HepG2 (cell line): ENCODE measurements around the gene KLC4. TPM values are rescaled to one million over a fixed set of nuclear protein-coding genes. Genes with fewer than 3 reads are reported as not detected.

Experiments used
- ATAC-seq: fragments of 200-7000 bp; cut with Tn5 transposase; 3 replicates; pipeline ENCODE4 v1.9.1; 2020; ENCODE audit warnings: mild to moderate bottlenecking, moderate library complexity
- BruUV-seq: library from RNA; stranded (reverse); fragments of 400-500 nt; replicated peaks from 2 replicates; lab custom pipeline; 2021; lab: Mats Ljungman, UMichigan
- CTCF ChIA-PET: fragments of 300-600 bp; formaldehyde crosslinking; extraction: SDS; loops from one replicate; lab custom pipeline; 2021; ENCODE audit warnings: low total read pairs, inconsistent platforms, low intra/inter-chr PET ratio; lab: Yijun Ruan, JAX
- POLR2A ChIA-PET: fragments of 350-600 bp; sonication (Branson Sonifier 250); formaldehyde crosslinking; loops from one replicate; lab custom pipeline; 2020; ENCODE audit warnings: antibody characterized with exemption, inconsistent platforms; lab: Yijun Ruan, JAX
- DNase-seq: peaks from one replicate; pipeline ENCODE4 v3.0.0-alpha.2; 2015; ENCODE audit warnings: low spot score
- FAIRE-seq: peaks from 3 replicates; lab custom pipeline; 2011; peaks lifted over from hg19 to GRCh38; lab: Jason Lieb, UNC
- H2AFZ ChIP-seq: one replicate; pipeline ENCODE4 v1.6.1; 2011; ENCODE audit warnings: low read length, inconsistent platforms
- H3K27ac ChIP-seq: fragments of 300-600 bp; 3 replicates; pipeline ENCODE4 v1.8.0; 2011; ENCODE audit warnings: mixed run types, mild to moderate bottlenecking, mixed read lengths, low read length, inconsistent platforms; ENCODE audit not compliant: insufficient read depth; ENCODE audit errors: extremely low read length
- H3K27me3 ChIP-seq, 2 experiments: fragments of 200-600 bp in 1 of 2; 2 replicates in 1 of 2; 3 replicates in 1 of 2; pipeline versions ENCODE4 v1.6.0 to v1.8.0; 2011; ENCODE audit warnings: low read length in 2 of 2, mild to moderate bottlenecking in 2 of 2, moderate library complexity in 2 of 2, inconsistent platforms in 1 of 2; ENCODE audit not compliant: insufficient read depth in 2 of 2, control insufficient read depth in 1 of 2
- H3K36me3 ChIP-seq, 2 experiments: fragments of 200-600 bp in 1 of 2; replicated peaks in 1 of 2; 2 replicates in 1 of 2; 3 replicates in 1 of 2; pipeline versions ENCODE4 v1.5.1 to v1.8.0; 2011; ENCODE audit warnings: low read length in 2 of 2, inconsistent platforms in 1 of 2; ENCODE audit not compliant: insufficient read depth in 2 of 2, control insufficient read depth in 1 of 2
- H3K4me1 ChIP-seq: 2 replicates; pipeline ENCODE4 v1.5.1; 2012; ENCODE audit warnings: low read length, inconsistent platforms; ENCODE audit not compliant: insufficient read depth
- H3K4me2 ChIP-seq: 2 replicates; pipeline ENCODE4 v1.6.0; 2011; ENCODE audit warnings: low read depth, low read length, inconsistent platforms
- H3K4me3 ChIP-seq, 3 experiments: fragments of 200-600 bp in 1 of 3; sonication (generic), shearing (Covaris generic) in 1 of 3; replicated peaks in 1 of 3; 2 replicates each; pipeline ENCODE4 v1.5.1; 2011 to 2016; ENCODE audit warnings: low read length in 3 of 3, inconsistent platforms in 2 of 3, low read depth in 2 of 3, mild to moderate bottlenecking in 2 of 3, control low read depth in 1 of 3, mixed read lengths in 1 of 3; ENCODE audit not compliant: insufficient read depth in 1 of 3
- H3K79me2 ChIP-seq: one replicate; pipeline ENCODE4 v1.6.1; 2011; ENCODE audit warnings: low read length, inconsistent platforms; ENCODE audit not compliant: insufficient read depth
- H3K9ac ChIP-seq: 2 replicates; pipeline ENCODE4 v1.6.0; 2011; ENCODE audit warnings: mild to moderate bottlenecking, low read depth, low read length, inconsistent platforms; ENCODE audit not compliant: insufficient read depth
- H3K9me3 ChIP-seq: 2 replicates; pipeline ENCODE4 v1.5.1; 2012; ENCODE audit warnings: mild to moderate bottlenecking, low read length
- H4K20me1 ChIP-seq: 2 replicates; pipeline ENCODE4 v1.6.0; 2011; ENCODE audit warnings: inconsistent platforms, mild to moderate bottlenecking, low read length, moderate library complexity; ENCODE audit not compliant: insufficient read depth
- EED ChIP-seq: sonication (generic); formaldehyde crosslinking; IDR thresholded peaks from 2 replicates; pipeline ENCODE4 v1.5.0; 2020; ENCODE audit warnings: mild to moderate bottlenecking, missing genetic modification reagents
- REST ChIP-seq, 2 experiments: IDR thresholded peaks; 2 replicates each; pipeline ENCODE4 v1.6.1; 2011 to 2012; ENCODE audit warnings: low read length in 2 of 2, borderline replicate concordance in 1 of 2, low read depth in 1 of 2, mild to moderate bottlenecking in 1 of 2, moderate library complexity in 1 of 2
- SAFB2 ChIP-seq: sonication (generic); formaldehyde crosslinking; IDR thresholded peaks from 2 replicates; pipeline ENCODE4 v1.5.1; 2020; ENCODE audit warnings: missing genetic modification reagents, low read depth, mild to moderate bottlenecking, borderline replicate concordance
- SMAD1 ChIP-seq: sonication (generic); formaldehyde crosslinking; IDR thresholded peaks from 2 replicates; pipeline ENCODE4 v1.4.0; 2020; ENCODE audit warnings: missing genetic modification reagents, low read depth, mild to moderate bottlenecking, borderline replicate concordance
- TAF1 ChIP-seq: sonication (generic); formaldehyde crosslinking; IDR thresholded peaks from 2 replicates; pipeline ENCODE4 v1.4.0; 2020; ENCODE audit warnings: missing genetic modification reagents
- ZBTB10 ChIP-seq: sonication (generic); formaldehyde crosslinking; IDR thresholded peaks from 2 replicates; pipeline ENCODE4 v1.4.0; 2020; ENCODE audit warnings: missing genetic modification reagents, borderline replicate concordance
- ZBTB2 ChIP-seq: sonication (generic); formaldehyde crosslinking; IDR thresholded peaks from 2 replicates; pipeline ENCODE4 v1.8.0; 2022; ENCODE audit warnings: low read depth, missing genetic modification reagents
- ZNF10 ChIP-seq: sonication (generic); formaldehyde crosslinking; IDR thresholded peaks from 2 replicates; pipeline ENCODE4 v1.4.0; 2020; ENCODE audit warnings: mild to moderate bottlenecking, low read depth, missing genetic modification reagents, borderline replicate concordance
- ZNF256 ChIP-seq: sonication (generic); formaldehyde crosslinking; conservative IDR thresholded peaks from 2 replicates; pipeline ENCODE4 v1.4.0; 2020; ENCODE audit warnings: missing genetic modification reagents
- ZNF446 ChIP-seq: sonication (generic); formaldehyde crosslinking; IDR thresholded peaks from 2 replicates; pipeline ENCODE4 v1.5.0; 2020; ENCODE audit warnings: mild to moderate bottlenecking, missing genetic modification reagents
- ZNF740 ChIP-seq: sonication (generic); formaldehyde crosslinking; IDR thresholded peaks from 2 replicates; pipeline ENCODE4 v1.4.0; 2020; ENCODE audit warnings: missing genetic modification reagents
- ZNF788 ChIP-seq: sonication (generic); formaldehyde crosslinking; IDR thresholded peaks from 2 replicates; pipeline ENCODE4 v1.5.0; 2020; ENCODE audit warnings: mild to moderate bottlenecking, missing genetic modification reagents, borderline replicate concordance
- ZNF891 ChIP-seq: sonication (generic); formaldehyde crosslinking; IDR thresholded peaks from 2 replicates; pipeline ENCODE4 v1.5.0; 2020; ENCODE audit warnings: mild to moderate bottlenecking, missing genetic modification reagents
- WGBS: methylation state at CpG from one replicate; pipeline ENCODE4 v1.1.6; 2017; ENCODE audit warnings: low lambda C conversion rate; 5-methylcytosine and 5-hydroxymethylcytosine counted together
- in situ Hi-C: cut with HindIII; loops from 2 replicates; pipeline ENCODE4 v1.10.0; 2017; ENCODE audit warnings: low pct_unique_long_range_greater_than_20kb; ENCODE audit not compliant: extremely low pct_ligation_motif_present
- intact Hi-C: fragments of 100-400 bp; cut with micrococcal nuclease; formaldehyde crosslinking; loops from one replicate; pipeline ENCODE4 v1.10.0; 2022; ENCODE audit not compliant: unreplicated experiment
- polyA plus RNA-seq, 8 experiments: library from polyadenylated mRNA; depleted of rRNA in 3 of 8; stranded (reverse) in 7 of 8; unstranded in 1 of 8; fragments of >200 nt; fragmentation: Illumina TruSeq in 4 of 8; extraction: Trizol in 4 of 8; gene quantifications; 2 replicates each; pipeline versions ENCODE4 v1.2.1 to v1.2.3, GENCODE V29; 2011 to 2016; ENCODE audit warnings: low read depth in 4 of 8, missing spikeins in 1 of 8, mixed read lengths in 1 of 8; ENCODE audit not compliant: insufficient read depth in 1 of 8
- total RNA-seq, 5 experiments: library from RNA; depleted of rRNA; stranded (reverse); fragments of >200 nt; fragmentation: Illumina TruSeq; extraction: Trizol; gene quantifications; 2 replicates each; pipeline ENCODE4 v1.2.3, GENCODE V29; 2016; ENCODE audit warnings: low read depth in 1 of 5

The KLC4 gene
- total and polyA plus RNA-seq, 2 of the 13 experiments (the other 11 are each of a cell fraction or from before 2014, with no cell fraction given) = 45.4 to 70.4 TPM

GRCh38 chr6:43013097-43013842 lies 46.2 kb upstream of the KLC4 start:
- peak overlapping the region; percentile 73 to 91 (median 88) for H3K4me3 ChIP-seq
- no peaks in the 10 kb centered on the region; a peak in 1 of 5 replicates for H3K27me3 ChIP-seq
- peak overlapping the region; percentile 98 for H3K4me2 ChIP-seq
- H3K9ac ChIP-seq = peak overlapping the region; percentile 82
- H4K20me1 ChIP-seq = no peaks in the 10 kb centered on the region
- ATAC-seq (no peak; the same call in 2 of the 3 replicates), DNase-seq (no peak), FAIRE-seq (no peak)
- H3K9me3 ChIP-seq = no peaks in the 10 kb centered on the region
- POLR2A ChIA-PET = interaction anchor here (0.9 to 5.3 kb wide), 27 partner anchors 10 to 503 kb away, joined by 3 to 76 read pairs (median 8); partner anchors contain the start of genes CNPY3, CUL7, CUL9 and KLC4
- H2AFZ ChIP-seq = no peak overlapping the region
- peaks cover 38% of the 10 kb centered on the region for H3K4me1 ChIP-seq
- 2% methylated on average over 25 of the region's 25 CpGs for WGBS
- peak overlapping the region; percentile 31 for H3K27ac ChIP-seq
- H3K79me2 ChIP-seq = peaks cover 34% of the 10 kb centered on the region
- intact Hi-C loops (loop anchor here (1.0 to 5.0 kb wide), 3 partner anchors 29 to 51 kb away; partner anchors contain the start of genes CUL7, GNMT and PPP2R5D), in situ Hi-C loops (no loop called here)
- peaks cover 25 to 58% of the 10 kb centered on the region in 2 experiments for H3K36me3 ChIP-seq
- BruUV-seq = no TSS peak
- CTCF ChIA-PET = no interaction called here
- TF ChIP-seq SAFB2 (CRISPR knock-in tag) (0 out of 2 replicates have a peak, but pooled peaks have one; percentile 2), ZNF740 (no peak), ZNF256 (CRISPR knock-in tag) (no peak), EED (0 out of 2 replicates have a peak, but pooled peaks have one; percentile 20), REST (IDR thresholded peaks at IDR 0.05; ENCODE audit: borderline replicate concordance in 1 of 2, low read depth in 1 of 2, low read length in 2 of 2) (no peak), ZNF788 (CRISPR knock-in tag) (0 out of 2 replicates have a peak, but pooled peaks have one; percentile 14), TAF1 (0 out of 2 replicates have a peak, but pooled peaks have one; percentile 7), ZBTB10 (CRISPR knock-in tag) (0 out of 2 replicates have a peak, but pooled peaks have one; percentile 34), ZNF10 (CRISPR knock-in tag) (no peak), ZNF891 (CRISPR knock-in tag) (0 out of 2 replicates have a peak, but pooled peaks have one; percentile 34), ZNF446 (0 out of 2 replicates have a peak, but pooled peaks have one; percentile 6), SMAD1 (CRISPR knock-in tag) (0 out of 2 replicates have a peak, but pooled peaks have one; percentile 3), ZBTB2 (CRISPR knock-in tag) (peak; percentile 6; the same call in 1 of the 2 replicates)
